ENCODE data around the gene NCOA3.

The NCOA3 gene

DNA sequence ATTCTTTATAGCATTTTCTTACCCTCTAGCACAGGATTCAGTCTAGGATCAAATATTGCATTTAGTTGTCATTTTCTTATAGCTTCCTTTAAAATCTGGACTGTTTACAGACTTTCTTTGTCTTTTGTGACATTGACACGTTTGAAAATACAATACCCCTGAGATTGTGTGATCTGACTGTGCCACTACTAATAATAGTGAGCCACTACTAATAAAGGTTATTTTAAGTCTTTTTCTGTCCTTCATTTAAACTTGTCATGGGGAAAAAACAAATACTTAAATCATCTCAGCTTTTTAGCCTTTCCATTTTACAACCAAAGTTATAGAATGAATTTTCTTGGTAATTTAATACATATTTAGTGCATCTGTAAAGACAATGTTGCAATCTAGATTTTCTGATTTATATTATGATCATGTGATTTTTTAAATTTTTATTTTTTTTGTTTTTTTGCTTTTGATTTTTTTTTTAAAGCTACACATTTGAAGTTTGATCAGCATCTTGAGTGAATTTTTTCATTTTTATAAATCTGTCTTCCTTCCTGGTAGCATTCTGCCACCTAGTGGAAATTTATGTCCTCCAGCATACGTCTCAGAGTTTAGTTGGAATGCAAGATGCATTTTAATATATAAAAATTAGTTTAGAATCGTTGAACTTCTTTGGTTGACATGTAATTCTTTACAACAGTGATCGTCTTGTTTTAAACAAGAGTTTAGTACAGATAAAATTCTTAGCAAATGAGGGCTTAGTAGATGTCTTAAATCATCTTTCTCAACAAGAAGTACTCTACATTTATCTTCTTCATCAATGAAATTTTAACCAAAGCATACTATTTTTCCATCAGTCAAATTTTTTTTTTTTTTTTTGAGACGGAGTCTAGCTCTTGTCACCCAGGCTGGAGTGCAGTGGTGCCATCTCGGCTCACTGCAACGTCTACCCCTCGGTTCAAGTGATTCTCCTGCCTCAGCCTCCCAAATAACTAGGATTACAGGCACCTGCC is 119.4 kb downstream of the NCOA3 start:
- TF ChIP-seq, protein P1, sequence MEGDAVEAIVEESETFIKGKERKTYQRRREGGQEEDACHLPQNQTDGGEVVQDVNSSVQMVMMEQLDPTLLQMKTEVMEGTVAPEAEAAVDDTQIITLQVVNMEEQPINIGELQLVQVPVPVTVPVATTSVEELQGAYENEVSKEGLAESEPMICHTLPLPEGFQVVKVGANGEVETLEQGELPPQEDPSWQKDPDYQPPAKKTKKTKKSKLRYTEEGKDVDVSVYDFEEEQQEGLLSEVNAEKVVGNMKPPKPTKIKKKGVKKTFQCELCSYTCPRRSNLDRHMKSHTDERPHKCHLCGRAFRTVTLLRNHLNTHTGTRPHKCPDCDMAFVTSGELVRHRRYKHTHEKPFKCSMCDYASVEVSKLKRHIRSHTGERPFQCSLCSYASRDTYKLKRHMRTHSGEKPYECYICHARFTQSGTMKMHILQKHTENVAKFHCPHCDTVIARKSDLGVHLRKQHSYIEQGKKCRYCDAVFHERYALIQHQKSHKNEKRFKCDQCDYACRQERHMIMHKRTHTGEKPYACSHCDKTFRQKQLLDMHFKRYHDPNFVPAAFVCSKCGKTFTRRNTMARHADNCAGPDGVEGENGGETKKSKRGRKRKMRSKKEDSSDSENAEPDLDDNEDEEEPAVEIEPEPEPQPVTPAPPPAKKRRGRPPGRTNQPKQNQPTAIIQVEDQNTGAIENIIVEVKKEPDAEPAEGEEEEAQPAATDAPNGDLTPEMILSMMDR (IDR thresholded peaks at IDR 0.05; ENCODE audit: control insufficient read depth, extremely low read depth, insufficient read depth): peak; percentile 67
- H3K4me3 ChIP-seq (ENCODE audit: low read depth, low read length): no peak overlapping the region
- DNase-seq (ENCODE audit: low read depth): peak; percentile 32

DNA sequence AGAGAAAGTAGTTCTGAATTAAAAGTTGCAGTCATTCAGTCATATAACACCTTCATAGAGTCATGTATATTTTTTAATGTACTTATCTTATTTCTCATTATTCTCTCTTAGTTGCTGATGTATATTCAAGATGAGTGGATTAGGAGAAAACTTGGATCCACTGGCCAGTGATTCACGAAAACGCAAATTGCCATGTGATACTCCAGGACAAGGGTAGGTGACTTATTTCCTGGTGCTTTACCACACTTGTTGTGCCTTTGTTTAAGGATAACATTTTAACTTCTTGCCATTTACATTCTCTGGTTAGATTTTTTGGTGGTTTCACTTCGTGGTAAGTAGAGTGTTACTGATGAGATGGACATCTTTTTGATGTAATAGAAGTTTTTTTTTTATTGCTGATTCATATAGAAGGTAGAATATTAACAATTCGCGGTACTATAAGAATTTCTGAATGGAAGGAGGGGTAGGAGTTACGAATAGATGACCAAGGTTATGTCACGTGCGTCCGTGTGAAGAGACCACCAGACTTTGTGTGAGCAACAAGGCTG is 120.5 kb downstream of the NCOA3 start:
- DNase-seq (ENCODE audit: low read depth): no peak
- no peak overlapping the region for H3K4me3 ChIP-seq (ENCODE audit: low read depth, low read length)
- TF ChIP-seq, protein P1 (IDR thresholded peaks at IDR 0.05; ENCODE audit: control insufficient read depth, extremely low read depth, insufficient read depth): no peak

DNA sequence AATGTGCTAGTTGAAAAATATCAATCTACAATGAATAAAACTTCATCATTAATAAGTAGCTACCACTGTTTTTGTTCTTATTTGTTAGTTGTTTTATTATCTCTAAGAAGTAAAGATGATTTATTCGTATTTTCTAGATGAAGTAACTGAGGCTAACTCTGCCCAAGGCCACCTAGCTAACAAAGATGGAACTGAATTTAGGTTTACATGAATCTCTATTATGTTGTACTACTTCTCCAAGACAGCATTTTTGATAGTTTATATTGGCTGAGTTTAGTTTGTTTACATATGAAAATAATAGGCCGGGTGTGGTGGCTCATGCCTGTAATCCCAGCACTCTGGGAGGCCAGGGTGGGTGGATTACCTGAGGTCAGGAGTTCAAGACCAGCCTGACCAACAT is 121.5 kb downstream of the NCOA3 start:
- no peak for DNase-seq (ENCODE audit: low read depth)
- no peak overlapping the region for H3K4me3 ChIP-seq (ENCODE audit: low read depth, low read length)
- TF ChIP-seq, protein P1 (IDR thresholded peaks at IDR 0.05; ENCODE audit: control insufficient read depth, extremely low read depth, insufficient read depth): 0 out of 2 replicates have a peak, but pooled peaks have one; percentile 3

DNA sequence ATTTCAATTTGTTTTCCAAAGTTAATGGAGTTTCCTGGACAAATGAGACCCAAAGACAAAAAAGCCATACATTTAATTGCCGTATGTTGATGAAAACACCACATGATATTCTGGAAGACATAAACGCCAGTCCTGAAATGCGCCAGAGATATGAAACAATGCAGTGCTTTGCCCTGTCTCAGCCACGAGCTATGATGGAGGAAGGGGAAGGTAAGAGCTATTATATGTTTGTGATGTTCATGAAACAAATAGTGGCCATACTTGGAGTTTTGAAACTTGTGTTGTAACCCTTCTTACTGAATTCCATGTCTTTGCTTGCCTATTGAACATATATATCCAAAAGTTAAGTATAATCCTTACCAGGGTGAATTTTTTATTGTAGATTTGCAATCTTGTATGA is 125.9 kb downstream of the NCOA3 start:
- no peak overlapping the region for H3K4me3 ChIP-seq (ENCODE audit: low read depth, low read length)
- TF ChIP-seq, protein P1 (IDR thresholded peaks at IDR 0.05; ENCODE audit: control insufficient read depth, extremely low read depth, insufficient read depth): no peak
- DNase-seq (ENCODE audit: low read depth): no peak

DNA sequence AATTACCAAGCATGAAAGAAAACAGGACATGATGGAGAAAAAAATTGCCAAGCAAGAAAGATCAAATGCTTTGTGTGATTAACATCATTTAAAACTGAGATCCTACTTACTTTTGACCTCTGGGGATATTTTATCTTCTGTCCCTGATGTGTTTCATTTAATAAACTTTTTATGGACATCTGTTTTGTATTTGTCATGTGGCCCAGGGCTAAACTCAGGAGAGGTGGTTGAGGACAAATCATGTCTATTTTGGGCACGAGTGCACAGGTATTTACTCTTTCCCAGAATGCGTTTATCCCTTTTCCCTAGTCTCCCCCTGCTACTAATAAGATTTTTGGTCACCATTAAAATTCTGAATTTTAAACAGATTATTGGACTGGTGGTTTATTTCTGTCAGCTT is 128.2 kb downstream of the NCOA3 start:
- TF ChIP-seq, protein P1 (IDR thresholded peaks at IDR 0.05; ENCODE audit: control insufficient read depth, extremely low read depth, insufficient read depth): no peak
- DNase-seq (ENCODE audit: low read depth): no peak
- no peak overlapping the region for H3K4me3 ChIP-seq (ENCODE audit: low read depth, low read length)

DNA sequence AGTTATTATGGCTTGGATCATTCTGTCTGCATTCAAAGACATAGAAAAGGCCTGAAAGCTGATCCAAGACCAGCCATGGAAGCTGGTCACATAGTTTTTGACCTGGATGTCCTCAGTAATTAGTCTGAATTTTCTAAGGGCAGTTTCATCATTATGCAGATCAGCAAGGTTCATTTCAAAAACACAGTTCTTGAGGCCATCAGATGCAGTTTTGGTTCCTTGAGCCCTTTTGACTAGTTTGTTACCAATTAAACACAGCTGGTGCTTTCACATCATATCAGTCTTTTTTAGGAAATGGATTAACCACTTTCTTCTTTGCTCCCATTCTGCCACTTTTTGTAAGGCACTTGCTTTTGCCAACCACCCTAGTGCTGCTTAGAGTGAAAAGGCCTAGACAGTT is 129.4 kb downstream of the NCOA3 start:
- DNase-seq (ENCODE audit: low read depth): no peak
- TF ChIP-seq, protein P1 (IDR thresholded peaks at IDR 0.05; ENCODE audit: control insufficient read depth, extremely low read depth, insufficient read depth): no peak
- H3K4me3 ChIP-seq (ENCODE audit: low read depth, low read length): no peak overlapping the region
